ENCODE measurements around the gene PLD1.

The PLD1 gene

DNA sequence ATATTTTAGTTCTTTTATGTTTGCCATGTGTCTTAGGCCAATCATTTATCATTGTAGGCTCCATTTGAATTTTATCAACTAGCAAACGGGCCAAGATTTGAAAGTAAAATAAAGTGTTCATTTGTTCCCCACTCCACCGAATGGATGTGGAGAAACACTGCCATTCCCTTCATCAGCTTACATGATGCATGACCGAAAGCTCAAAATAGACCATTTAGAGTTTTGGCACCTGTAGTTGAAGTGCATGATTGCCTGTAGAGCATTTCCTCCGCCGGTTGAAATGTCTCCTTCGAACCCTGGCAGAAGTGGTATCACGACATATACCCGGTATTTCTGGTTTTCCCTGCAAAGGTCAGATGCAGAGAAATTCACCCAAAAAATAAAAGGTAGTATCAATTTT lies 165.6 kb downstream of the PLD1 start:
- TF ChIP-seq GATA3 (IDR thresholded peaks at IDR 0.05; ENCODE audit: low read depth, low read length) (no peak), GATA2 (IDR thresholded peaks at IDR 0.05; ENCODE audit: low read depth, low read length) (no peak)

DNA sequence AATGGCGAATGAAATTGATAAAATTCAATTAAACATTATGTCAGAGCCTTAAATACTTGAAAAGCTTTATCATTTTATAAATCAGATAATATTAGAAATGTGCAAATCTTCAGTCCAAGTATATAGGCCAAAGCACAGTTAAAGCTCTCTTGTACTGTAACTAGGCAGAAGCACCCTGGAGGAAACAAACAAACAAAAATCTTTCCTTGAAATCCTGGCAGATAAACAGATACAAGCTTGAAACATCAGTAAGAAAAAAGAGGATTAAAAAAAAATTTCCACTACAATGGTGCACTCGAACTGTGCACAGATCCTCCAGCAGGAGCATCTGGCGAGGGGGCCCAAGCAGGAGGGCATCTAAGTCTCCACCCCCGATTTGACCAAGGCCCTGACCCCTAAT lies 166.6 kb downstream of the PLD1 start:
- no peak for TF ChIP-seq GATA2 (IDR thresholded peaks at IDR 0.05; ENCODE audit: low read depth, low read length)
- TF ChIP-seq GATA3 (IDR thresholded peaks at IDR 0.05; ENCODE audit: low read depth, low read length) = no peak

DNA sequence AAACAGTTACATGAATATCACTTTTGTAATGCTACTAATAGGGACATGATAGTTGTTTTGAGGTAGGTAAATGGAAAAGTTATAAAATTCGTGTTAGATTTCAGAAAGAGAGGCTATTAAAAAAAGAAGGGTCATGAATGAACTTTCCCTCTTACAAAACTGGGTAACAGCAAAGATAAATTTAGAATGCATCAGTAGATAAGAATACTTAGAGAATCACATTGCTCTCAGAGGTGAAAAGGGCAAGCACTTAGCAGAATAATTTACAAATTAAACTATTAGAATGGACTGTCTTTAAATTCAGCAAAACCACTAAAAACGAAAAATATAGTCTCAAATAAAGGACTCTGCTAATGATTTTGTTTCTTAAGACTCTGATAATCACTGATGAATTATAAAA lies 167.2 kb downstream of the PLD1 start:
- TF ChIP-seq GATA3 (IDR thresholded peaks at IDR 0.05; ENCODE audit: low read depth, low read length) = no peak
- no peak for TF ChIP-seq GATA2 (IDR thresholded peaks at IDR 0.05; ENCODE audit: low read depth, low read length)

DNA sequence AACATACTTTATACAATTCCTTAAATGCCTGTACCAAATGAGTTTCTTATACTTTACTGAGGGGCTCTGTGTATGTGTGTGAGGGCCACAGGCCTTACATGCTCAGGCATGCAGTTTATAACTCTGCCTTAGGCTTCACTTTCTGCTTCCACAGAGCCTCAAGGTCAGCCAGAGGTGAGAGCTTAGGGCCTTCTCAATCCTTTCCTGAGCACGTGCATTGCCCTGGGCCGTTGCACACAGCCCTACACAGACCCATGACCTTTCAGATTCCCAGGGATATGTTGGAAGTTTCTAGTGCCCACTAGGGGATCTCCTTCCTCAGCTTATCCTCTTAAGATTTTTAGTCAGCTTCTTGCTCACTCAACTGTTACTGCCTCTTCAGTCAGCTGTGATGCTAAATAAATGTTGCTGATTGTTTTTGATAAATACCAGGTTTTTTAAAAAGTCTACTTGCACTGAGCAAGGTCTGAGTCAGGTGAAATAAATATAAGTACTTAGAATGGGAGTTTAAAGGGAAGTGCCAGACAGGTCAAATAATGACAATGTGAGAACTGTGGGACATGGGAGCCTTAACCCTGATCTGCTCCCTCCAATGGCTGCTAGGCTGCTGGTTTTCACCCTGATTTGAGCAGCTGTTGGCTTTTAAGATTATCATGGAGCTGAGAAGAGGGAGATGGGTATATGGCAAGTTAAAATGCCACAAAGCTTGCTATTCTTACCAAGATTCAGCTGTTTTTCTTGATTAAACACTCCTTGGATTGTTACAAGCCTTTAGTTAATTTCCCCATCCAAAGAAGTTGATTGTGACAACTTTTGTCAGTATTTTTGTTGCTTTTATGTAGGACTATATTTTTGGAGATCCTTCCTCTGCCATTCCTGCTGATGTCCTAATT lies 169.5 kb downstream of the PLD1 start:
- no peak for TF ChIP-seq GATA3 (IDR thresholded peaks at IDR 0.05; ENCODE audit: low read depth, low read length)
- no peak for TF ChIP-seq GATA2 (IDR thresholded peaks at IDR 0.05; ENCODE audit: low read depth, low read length)

DNA sequence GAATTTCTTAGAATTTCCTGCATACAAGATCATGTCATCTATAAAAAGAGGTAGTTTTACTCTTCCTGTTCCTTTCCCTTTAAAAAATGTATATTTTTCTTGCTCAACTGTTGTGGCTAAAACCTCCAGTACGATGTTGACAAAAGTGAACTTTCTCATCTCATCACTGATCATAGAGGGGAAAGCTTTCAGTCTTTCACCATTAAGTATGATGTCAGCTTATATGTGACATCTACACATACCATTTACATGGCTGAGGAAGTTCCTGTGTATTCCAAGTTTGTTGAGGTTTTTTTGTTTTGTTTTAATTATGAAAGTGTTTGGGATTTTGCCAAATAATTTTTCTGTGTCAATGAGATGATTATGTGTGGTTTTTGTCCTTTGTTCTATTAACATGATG lies 173.6 kb downstream of the PLD1 start:
- TF ChIP-seq GATA2 (IDR thresholded peaks at IDR 0.05; ENCODE audit: low read depth, low read length) = no peak
- no peak for TF ChIP-seq GATA3 (IDR thresholded peaks at IDR 0.05; ENCODE audit: low read depth, low read length)

DNA sequence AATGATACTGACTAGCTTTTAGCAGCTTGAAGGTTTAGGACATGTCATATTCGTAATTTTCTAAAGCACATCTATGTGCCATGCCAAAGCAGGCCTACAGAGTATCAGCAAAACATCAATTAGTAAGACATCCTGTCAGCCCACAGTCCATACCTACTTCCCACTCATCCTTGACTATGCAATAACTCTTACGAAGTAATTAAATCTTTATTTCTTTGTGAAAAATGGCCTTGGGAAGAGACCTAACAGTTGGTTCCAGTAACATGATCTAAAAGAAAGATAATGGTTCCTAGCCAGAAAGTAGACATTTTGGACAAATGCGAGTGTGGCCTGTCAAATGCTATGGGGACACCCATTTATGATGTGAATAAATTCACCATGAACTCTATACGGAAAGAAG lies 177.5 kb downstream of the PLD1 start:
- TF ChIP-seq GATA2 (IDR thresholded peaks at IDR 0.05; ENCODE audit: low read depth, low read length) = no peak
- no peak for TF ChIP-seq GATA3 (IDR thresholded peaks at IDR 0.05; ENCODE audit: low read depth, low read length)

DNA sequence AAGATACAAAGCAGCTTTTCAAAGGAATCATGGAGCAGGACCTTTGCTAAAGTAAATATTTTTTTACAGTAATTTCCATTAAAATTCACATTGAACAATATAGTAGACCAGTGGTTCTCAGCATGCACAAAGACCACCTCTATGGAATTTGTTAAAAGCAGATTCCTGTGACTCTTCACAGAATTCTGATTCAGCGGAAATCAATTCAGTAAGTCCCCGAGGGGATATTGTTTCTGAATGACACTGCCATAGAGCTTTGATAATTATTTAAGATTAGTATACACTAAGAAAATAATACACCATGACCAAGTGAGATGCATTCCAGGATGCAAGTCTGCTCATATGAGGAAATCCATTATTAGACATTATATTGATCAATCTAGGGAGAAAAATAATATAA lies 188.2 kb downstream of the PLD1 start:
- TF ChIP-seq GATA2 (IDR thresholded peaks at IDR 0.05; ENCODE audit: low read depth, low read length) = no peak
- TF ChIP-seq GATA3 (IDR thresholded peaks at IDR 0.05; ENCODE audit: low read depth, low read length) = no peak

DNA sequence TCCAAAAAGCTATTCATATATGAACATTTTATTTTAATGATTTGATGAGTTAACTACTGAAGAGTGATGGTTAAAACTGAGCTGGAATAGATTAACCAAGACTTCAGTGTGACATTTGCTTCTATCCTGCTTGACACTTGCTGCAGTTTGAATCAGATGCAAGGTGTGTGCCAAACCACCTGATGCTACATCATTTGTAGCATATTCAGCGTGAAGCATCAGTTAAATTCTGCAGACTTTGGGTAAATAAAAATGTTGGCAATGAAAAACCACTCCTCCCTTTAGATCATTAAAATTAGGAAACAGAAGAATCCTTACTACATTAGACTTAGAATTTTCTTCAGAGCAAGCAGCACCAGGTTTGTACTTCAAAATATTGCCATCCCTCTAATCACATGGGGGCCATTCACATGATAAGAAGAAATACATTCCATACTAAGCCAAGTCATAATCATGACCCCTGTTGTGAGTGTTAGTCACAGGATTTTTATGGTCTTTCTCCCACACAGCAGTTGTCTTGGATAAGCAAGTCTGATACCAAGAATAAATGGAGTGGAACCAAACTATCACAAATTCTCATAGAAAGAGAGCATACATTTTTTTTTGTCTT lies 189.4 kb downstream of the PLD1 start:
- TF ChIP-seq GATA2 (IDR thresholded peaks at IDR 0.05; ENCODE audit: low read depth, low read length) (no peak), GATA3 (IDR thresholded peaks at IDR 0.05; ENCODE audit: low read depth, low read length) (no peak)

DNA sequence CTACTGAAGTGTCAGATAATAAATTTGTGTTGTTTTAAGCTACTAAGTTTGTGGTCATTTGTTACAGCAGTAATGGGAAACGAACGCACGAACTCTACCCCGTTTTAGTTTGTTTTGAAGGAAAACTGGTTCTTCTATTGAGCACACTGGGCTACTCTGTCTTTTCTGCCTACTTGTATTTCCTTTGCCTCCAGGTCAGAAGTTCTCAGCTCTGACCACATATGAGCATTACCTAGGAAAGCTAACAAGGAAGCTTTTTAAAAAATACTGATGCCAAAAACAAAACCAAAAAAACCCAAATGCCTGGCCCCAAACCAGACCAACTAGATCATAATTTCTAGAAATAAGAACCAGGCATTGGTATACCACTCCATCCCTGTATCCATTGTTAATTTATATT lies 193.5 kb downstream of the PLD1 start:
- no peak for TF ChIP-seq GATA2 (IDR thresholded peaks at IDR 0.05; ENCODE audit: low read depth, low read length)
- no peak for TF ChIP-seq GATA3 (IDR thresholded peaks at IDR 0.05; ENCODE audit: low read depth, low read length)

DNA sequence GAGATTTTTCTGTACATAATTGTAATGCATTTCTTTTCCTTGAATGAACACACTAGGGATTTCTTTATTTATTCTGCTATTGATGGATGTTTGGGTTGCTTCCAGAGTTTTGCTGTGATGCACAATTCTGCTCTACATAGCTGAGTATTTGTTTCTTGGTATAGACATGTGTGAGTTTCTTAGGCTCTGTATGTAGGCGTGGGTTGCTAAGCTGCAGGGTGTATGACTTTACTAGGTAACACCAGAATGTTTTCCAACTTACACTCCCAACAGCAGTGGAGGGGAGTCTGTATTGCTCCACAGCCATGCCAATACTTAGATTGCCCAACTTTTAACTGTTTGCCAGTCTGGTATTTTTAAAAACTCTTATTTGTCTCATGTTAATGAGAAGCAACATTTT lies 194.6 kb downstream of the PLD1 start:
- TF ChIP-seq GATA2 (IDR thresholded peaks at IDR 0.05; ENCODE audit: low read depth, low read length) (no peak), GATA3 (IDR thresholded peaks at IDR 0.05; ENCODE audit: low read depth, low read length) (no peak)

DNA sequence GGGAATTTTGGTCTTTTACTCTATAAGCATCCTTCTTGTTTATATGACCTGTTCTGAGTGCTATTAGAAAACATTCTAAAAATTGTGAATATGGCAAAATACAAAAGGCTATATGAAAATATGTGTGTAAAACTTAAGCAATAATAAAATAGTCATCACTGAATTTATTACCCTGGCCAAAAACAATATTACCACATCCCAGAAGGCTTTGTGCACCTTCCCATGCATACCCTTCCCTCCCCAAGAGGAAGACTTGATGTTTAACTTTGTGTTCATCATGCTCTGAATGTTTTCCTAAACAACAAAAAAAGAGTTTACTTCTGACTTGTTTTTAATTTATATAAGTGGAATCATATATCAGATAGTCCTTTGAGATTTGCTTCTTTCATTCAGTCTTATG lies 195.0 kb downstream of the PLD1 start:
- TF ChIP-seq GATA3 (IDR thresholded peaks at IDR 0.05; ENCODE audit: low read depth, low read length) (no peak), GATA2 (IDR thresholded peaks at IDR 0.05; ENCODE audit: low read depth, low read length) (no peak)

DNA sequence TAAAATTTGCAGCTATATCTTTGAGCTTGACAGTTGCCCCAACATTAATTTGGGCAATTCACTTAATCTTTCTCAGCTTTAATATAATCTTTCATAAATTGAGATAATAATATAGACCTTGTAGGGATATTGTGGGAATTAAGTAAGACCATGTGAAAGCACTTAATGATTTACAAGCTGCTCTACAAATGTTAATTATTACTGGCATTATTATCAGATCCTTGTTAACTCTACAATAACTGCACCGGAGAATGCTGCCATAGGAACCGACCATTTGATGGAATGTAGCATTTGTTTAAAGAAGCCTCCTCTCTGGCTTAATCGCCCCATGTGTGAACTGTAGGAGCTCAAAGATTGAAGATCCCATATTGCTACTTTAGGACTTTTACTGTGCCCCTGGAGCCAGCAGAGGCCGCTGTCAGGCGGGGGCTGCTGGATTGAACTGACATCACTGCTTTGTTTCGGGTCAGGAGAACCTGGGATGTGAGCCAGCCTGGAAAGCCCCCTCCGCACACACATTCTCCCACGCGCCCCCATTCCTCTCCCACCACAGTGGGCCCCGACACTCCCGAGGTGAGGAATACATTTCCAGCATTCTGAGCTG lies 195.9 kb downstream of the PLD1 start:
- TF ChIP-seq GATA3 (IDR thresholded peaks at IDR 0.05; ENCODE audit: low read depth, low read length) = no peak
- TF ChIP-seq GATA2 (IDR thresholded peaks at IDR 0.05; ENCODE audit: low read depth, low read length) = no peak

DNA sequence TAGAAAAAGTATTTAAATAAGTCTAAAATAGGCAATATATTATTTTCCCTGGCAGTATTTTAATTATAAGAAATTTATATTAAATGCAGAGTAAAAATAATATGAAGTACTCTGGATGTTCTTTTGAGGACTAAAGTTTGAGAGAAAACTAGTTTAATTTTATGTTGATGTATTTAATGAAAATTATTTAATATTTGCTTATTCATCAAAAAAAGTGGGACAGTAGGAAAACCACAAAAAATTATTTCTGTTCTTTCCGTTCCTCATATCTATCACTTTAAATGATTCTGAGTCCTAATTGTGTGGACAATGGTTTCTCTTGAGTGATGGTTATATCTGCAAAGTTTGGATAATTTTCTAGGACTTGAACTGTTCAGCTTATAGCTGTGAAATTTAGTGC lies 202.8 kb downstream of the PLD1 start:
- TF ChIP-seq GATA3 (IDR thresholded peaks at IDR 0.05; ENCODE audit: low read depth, low read length) (no peak), GATA2 (IDR thresholded peaks at IDR 0.05; ENCODE audit: low read depth, low read length) (no peak)

DNA sequence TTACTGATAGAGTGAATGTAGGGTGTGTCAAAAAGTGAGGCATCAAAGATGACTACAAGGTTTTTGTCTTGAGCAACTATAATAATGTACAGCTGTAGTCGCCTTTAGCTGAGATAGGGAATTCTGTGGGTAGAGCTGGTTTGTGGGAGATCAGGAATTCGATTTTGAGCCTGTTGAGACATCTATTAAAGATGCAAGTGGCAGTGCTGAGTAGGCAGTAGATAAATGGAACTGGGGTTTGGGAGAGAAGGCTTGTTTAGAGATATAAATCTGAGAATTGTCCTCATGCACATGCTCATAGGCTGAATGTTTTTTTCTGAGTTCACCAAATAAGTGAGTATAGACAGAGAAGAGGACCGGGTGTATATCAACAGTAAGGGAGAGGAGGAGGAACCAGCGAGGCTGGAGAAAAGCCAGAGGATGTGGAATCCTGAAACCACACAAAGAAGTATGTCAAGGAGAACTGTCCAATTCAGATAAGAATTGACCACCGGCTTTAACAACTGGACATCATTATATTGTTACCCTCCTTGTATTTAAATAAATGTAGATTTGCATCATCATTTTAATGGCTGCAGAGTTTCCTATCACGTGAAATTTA lies 204.0 kb downstream of the PLD1 start:
- TF ChIP-seq GATA3 (IDR thresholded peaks at IDR 0.05; ENCODE audit: low read depth, low read length) (no peak), GATA2 (IDR thresholded peaks at IDR 0.05; ENCODE audit: low read depth, low read length) (no peak)
